ENCODE data around the gene DLGAP4. TPM values are rescaled to one million over a fixed set of nuclear protein-coding genes. Genes with fewer than 3 reads are reported as not detected.

Gene DLGAP4
- polyA plus RNA-seq, 2 of the 4 experiments (the other 2 are of a cell fraction): 11.9 to 36.7 TPM

- ATAC-seq (no peak), FAIRE-seq (no peak), DNase-seq (ENCODE audit: low read depth in 1 of 2, low spot score in 1 of 2) (no peak)
- no peak overlapping the region for H3K27ac ChIP-seq
- no peak overlapping the region for H3K4me3 ChIP-seq
- 62% methylated on average over 2 of the region's 4 CpGs for WGBS (ENCODE audit: missing lambda C conversion rate)
- H3K4me1 ChIP-seq: no peaks in the 10 kb centered on the region
- POLR2A ChIA-PET: no interaction called here
- H3K9me3 ChIP-seq: no peaks in the 10 kb centered on the region
- CTCF ChIA-PET: no interaction called here
- TF ChIP-seq BCL3 (IDR thresholded peaks at IDR 0.05) (no peak), RCOR1 (IDR thresholded peaks at IDR 0.05; ENCODE audit: low read depth, low read length) (no peak), HOXB13 (CRISPR knock-in tag; IDR thresholded peaks at IDR 0.05; ENCODE audit: low read depth) (no peak), KDM5A (IDR thresholded peaks at IDR 0.05) (no peak)
- H3K4me2 ChIP-seq: no peak overlapping the region
Observed at GRCh38 chr20:36337886-36338285, 31.7 kb downstream of the DLGAP4 start.

GRCh38 chr20:36339646-36340592 lies 33.8 kb downstream of the DLGAP4 start:
- Histone ChIP-seq H3K4me3 (no peak overlapping the region), H3K4me2 (no peak overlapping the region), H3K27ac (no peak overlapping the region), H3K9me3 (no peaks in the 10 kb centered on the region), H3K4me1 (no peaks in the 10 kb centered on the region)
- ChIA-PET POLR2A (no interaction called here), CTCF (no interaction called here)
- no peak for ATAC-seq
- WGBS (ENCODE audit: missing lambda C conversion rate): 71% methylated on average over 10 of the region's 24 CpGs
- TF ChIP-seq BCL3 (IDR thresholded peaks at IDR 0.05) (no peak), HOXB13 (CRISPR knock-in tag; IDR thresholded peaks at IDR 0.05; ENCODE audit: low read depth) (no peak), GATA3 (IDR thresholded peaks at IDR 0.05; ENCODE audit: borderline replicate concordance) (no peak)
- DNase-seq (ENCODE audit: low read depth in 1 of 2, low spot score in 1 of 2): no peak
- FAIRE-seq: no peak

- no peak overlapping the region for H3K4me2 ChIP-seq
- no peaks in the 10 kb centered on the region for H3K4me1 ChIP-seq
- ChIA-PET POLR2A (no interaction called here), CTCF (interaction anchor here (1.4 kb wide), 1 partner anchor 8 kb away, joined by 3 read pairs; no protein-coding TSS in a partner anchor)
- TF ChIP-seq FOXS1 (CRISPR knock-in tag; IDR thresholded peaks at IDR 0.05) (no peak), ELK1 (IDR thresholded peaks at IDR 0.05; ENCODE audit: low read depth, low read length) (no peak)
- H3K9me3 ChIP-seq: no peaks in the 10 kb centered on the region
- H3K4me3 ChIP-seq: no peak overlapping the region
- ATAC-seq (no peak), FAIRE-seq (no peak), DNase-seq (ENCODE audit: low read depth in 1 of 2, low spot score in 1 of 2) (no peak)
- WGBS (ENCODE audit: missing lambda C conversion rate): 29% methylated on average over 1 of the region's 9 CpGs
- H3K27ac ChIP-seq: no peak overlapping the region
Observed at GRCh38 chr20:36340593-36340990, 34.5 kb downstream of the DLGAP4 start.

- ATAC-seq (no peak), DNase-seq (ENCODE audit: low read depth in 1 of 2, low spot score in 1 of 2) (no peak), FAIRE-seq (no peak)
- Histone ChIP-seq H3K4me1 (no peaks in the 10 kb centered on the region), H3K9me3 (no peaks in the 10 kb centered on the region), H3K4me3 (no peak overlapping the region), H3K27ac (no peak overlapping the region), H3K4me2 (no peak overlapping the region)
- POLR2A ChIA-PET: no interaction called here
- WGBS (ENCODE audit: missing lambda C conversion rate): 76% methylated on average over 21 of the region's 22 CpGs
- CTCF ChIA-PET: interaction anchor here (1.2 to 1.4 kb wide), 2 partner anchors 9 to 34 kb away, joined by 3 read pairs; no protein-coding TSS in a partner anchor
- TF ChIP-seq RCOR1 (IDR thresholded peaks at IDR 0.05; ENCODE audit: low read depth, low read length) (no peak), CHD2 (IDR thresholded peaks at IDR 0.05; ENCODE audit: low read length, partially characterized antibody) (no peak), MAFK (IDR thresholded peaks at IDR 0.05; ENCODE audit: partially characterized antibody) (no peak), RFX5 (IDR thresholded peaks at IDR 0.05) (no peak), ATOH8 (CRISPR knock-in tag; IDR thresholded peaks at IDR 0.05; ENCODE audit: low read depth) (no peak), CEBPB (IDR thresholded peaks at IDR 0.05) (no peak), MAZ (IDR thresholded peaks at IDR 0.05; ENCODE audit: borderline replicate concordance, low read depth, low read length) (no peak), ZNF302 (CRISPR knock-in tag; IDR thresholded peaks at IDR 0.05) (no peak), ZFP36 (IDR thresholded peaks at IDR 0.05; ENCODE audit: borderline replicate concordance, partially characterized antibody) (no peak), NPAS2 (CRISPR knock-in tag; IDR thresholded peaks at IDR 0.05; ENCODE audit: borderline replicate concordance) (no peak), EHF (CRISPR knock-in tag; IDR thresholded peaks at IDR 0.05) (no peak), FOSL2 (IDR thresholded peaks at IDR 0.05) (no peak), FOSL2 (CRISPR knock-in tag; IDR thresholded peaks at IDR 0.05) (no peak), PBX3 (IDR thresholded peaks at IDR 0.05) (no peak), E2F6 (IDR thresholded peaks at IDR 0.05; ENCODE audit: borderline replicate concordance, low read depth) (no peak)
Observed at GRCh38 chr20:36341331-36342020, 35.3 kb downstream of the DLGAP4 start.
